ENCODE results near the gene CYB5A.

The CYB5A gene

GRCh38 chr18:74203811-74204210 is 88.0 kb downstream of the CYB5A start:
- DNase-seq: no peak

All from NCI-H187 (cell line).